HepG2 (cell line): ENCODE data around the gene KDM8. TPM values are rescaled to one million over a fixed set of nuclear protein-coding genes. Genes with fewer than 3 reads are reported as not detected.

Source experiments
- IRX3 ChIP-seq: sonication (generic); formaldehyde crosslinking; IDR thresholded peaks from 2 replicates; pipeline ENCODE4 v1.8.1; 2023; ENCODE audit warnings: mild to moderate bottlenecking, low read depth, missing genetic modification reagents, borderline replicate concordance
- PHB2 ChIP-seq: fragments of 450-650 bp; IDR thresholded peaks from 2 replicates; pipeline ENCODE4 v1.6.1; 2018; ENCODE audit not compliant: partially characterized antibody
- THAP11 ChIP-seq: IDR thresholded peaks from 2 replicates; pipeline ENCODE4 v1.6.1; 2016; ENCODE audit warnings: missing biosample characterization, missing genetic modification reagents
- ZNF253 ChIP-seq: sonication (generic); formaldehyde crosslinking; IDR thresholded peaks from 2 replicates; pipeline ENCODE4 v1.8.0; 2022; ENCODE audit warnings: mild to moderate bottlenecking, missing genetic modification reagents, borderline replicate concordance
- ZNF713 ChIP-seq: sonication (generic); formaldehyde crosslinking; IDR thresholded peaks from 2 replicates; pipeline ENCODE4 v1.4.0; 2020; ENCODE audit warnings: mild to moderate bottlenecking, missing genetic modification reagents
- polyA plus RNA-seq, 8 experiments: library from polyadenylated mRNA; depleted of rRNA in 3 of 8; stranded (reverse) in 7 of 8; unstranded in 1 of 8; fragments of >200 nt; fragmentation: Illumina TruSeq in 4 of 8; extraction: Trizol in 4 of 8; gene quantifications; 2 replicates each; pipeline versions ENCODE4 v1.2.1 to v1.2.3, GENCODE V29; 2011 to 2016; ENCODE audit warnings: low read depth in 4 of 8, missing spikeins in 1 of 8, mixed read lengths in 1 of 8; ENCODE audit not compliant: insufficient read depth in 1 of 8
- total RNA-seq, 5 experiments: library from RNA; depleted of rRNA; stranded (reverse); fragments of >200 nt; fragmentation: Illumina TruSeq; extraction: Trizol; gene quantifications; 2 replicates each; pipeline ENCODE4 v1.2.3, GENCODE V29; 2016; ENCODE audit warnings: low read depth in 1 of 5
- TF ChIP-seq, protein P1 (sequence below): IDR thresholded peaks from 2 replicates; pipeline ENCODE4 v1.6.1; 2018; ENCODE audit warnings: missing genetic modification reagents
- TF ChIP-seq, protein P2 (sequence below): sonication (generic); formaldehyde crosslinking; IDR thresholded peaks from 2 replicates; pipeline ENCODE4 v1.4.0; 2020; ENCODE audit warnings: low read depth, missing genetic modification reagents
- TF ChIP-seq, protein P3 (sequence below): sonication (generic); formaldehyde crosslinking; IDR thresholded peaks from 2 replicates; pipeline ENCODE4 v1.4.0; 2020; ENCODE audit warnings: missing genetic modification reagents
- TF ChIP-seq, protein P4 (sequence below): sonication (generic); formaldehyde crosslinking; IDR thresholded peaks from 2 replicates; pipeline ENCODE4 v1.4.0; 2020; ENCODE audit warnings: low read depth, mild to moderate bottlenecking, missing genetic modification reagents
- TF ChIP-seq, protein P5 (sequence below): sonication (generic); formaldehyde crosslinking; IDR thresholded peaks from 2 replicates; pipeline ENCODE4 v1.4.0; 2020; ENCODE audit warnings: mild to moderate bottlenecking, missing genetic modification reagents
- TF ChIP-seq, protein P6 (sequence below): fragments of 450-650 bp; IDR thresholded peaks from 2 replicates; pipeline ENCODE4 v1.6.1; 2017; ENCODE audit warnings: mild to moderate bottlenecking
- TF ChIP-seq, protein P7 (sequence below): sonication (generic); formaldehyde crosslinking; IDR thresholded peaks from 2 replicates; pipeline ENCODE4 v1.5.0; 2020; ENCODE audit warnings: missing genetic modification reagents

Gene KDM8
- total and polyA plus RNA-seq, 2 of the 13 experiments (the other 11 are each of a cell fraction or from before 2014, with no cell fraction given) = 3.3 to 8.6 TPM

DNA sequence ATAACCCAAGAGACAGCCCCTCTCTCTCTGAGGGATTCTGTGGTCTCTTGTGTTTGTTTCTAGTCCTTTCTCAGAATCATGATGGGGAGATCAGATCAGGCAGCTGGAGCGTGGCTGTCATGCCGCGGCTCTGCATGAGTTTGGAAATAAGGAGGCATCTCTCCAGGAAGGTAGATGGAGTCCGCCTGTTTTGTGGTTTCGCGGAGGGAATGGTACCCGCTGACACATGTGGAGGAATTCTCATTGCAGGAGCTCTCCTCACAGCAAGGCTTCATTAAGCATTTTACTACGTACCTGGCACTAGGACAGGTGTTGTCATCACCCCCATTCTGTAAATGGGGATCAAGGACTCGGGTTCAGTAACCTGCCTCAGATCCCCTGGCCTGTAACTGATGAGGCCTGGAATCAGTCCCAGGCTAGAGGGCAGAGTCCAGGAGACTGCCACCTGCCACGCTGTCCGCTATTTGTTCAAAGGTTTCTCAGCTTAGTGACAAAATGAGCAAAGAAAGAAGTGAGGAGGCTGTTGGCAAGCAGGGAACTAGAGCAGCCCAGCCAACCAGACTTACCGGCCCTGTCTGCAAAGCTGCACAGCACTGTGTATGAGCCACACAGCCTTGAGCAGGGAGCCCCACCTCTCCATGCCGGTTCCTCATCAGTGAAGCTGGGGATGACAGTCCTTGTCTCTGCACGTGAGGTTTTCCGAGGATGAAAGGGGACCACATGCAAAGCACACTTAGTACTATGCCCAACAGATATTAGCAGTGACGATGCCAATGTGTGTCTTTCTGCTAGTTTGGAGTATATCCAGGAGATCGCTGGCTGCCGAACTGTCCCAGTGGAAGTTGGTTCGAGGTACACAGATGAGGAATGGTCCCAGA lies 11.0 kb downstream of the KDM8 start (continued):
- TF ChIP-seq, protein P1, sequence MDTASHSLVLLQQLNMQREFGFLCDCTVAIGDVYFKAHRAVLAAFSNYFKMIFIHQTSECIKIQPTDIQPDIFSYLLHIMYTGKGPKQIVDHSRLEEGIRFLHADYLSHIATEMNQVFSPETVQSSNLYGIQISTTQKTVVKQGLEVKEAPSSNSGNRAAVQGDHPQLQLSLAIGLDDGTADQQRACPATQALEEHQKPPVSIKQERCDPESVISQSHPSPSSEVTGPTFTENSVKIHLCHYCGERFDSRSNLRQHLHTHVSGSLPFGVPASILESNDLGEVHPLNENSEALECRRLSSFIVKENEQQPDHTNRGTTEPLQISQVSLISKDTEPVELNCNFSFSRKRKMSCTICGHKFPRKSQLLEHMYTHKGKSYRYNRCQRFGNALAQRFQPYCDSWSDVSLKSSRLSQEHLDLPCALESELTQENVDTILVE (CRISPR knock-in tag) = no peak
- TF ChIP-seq, protein P2, sequence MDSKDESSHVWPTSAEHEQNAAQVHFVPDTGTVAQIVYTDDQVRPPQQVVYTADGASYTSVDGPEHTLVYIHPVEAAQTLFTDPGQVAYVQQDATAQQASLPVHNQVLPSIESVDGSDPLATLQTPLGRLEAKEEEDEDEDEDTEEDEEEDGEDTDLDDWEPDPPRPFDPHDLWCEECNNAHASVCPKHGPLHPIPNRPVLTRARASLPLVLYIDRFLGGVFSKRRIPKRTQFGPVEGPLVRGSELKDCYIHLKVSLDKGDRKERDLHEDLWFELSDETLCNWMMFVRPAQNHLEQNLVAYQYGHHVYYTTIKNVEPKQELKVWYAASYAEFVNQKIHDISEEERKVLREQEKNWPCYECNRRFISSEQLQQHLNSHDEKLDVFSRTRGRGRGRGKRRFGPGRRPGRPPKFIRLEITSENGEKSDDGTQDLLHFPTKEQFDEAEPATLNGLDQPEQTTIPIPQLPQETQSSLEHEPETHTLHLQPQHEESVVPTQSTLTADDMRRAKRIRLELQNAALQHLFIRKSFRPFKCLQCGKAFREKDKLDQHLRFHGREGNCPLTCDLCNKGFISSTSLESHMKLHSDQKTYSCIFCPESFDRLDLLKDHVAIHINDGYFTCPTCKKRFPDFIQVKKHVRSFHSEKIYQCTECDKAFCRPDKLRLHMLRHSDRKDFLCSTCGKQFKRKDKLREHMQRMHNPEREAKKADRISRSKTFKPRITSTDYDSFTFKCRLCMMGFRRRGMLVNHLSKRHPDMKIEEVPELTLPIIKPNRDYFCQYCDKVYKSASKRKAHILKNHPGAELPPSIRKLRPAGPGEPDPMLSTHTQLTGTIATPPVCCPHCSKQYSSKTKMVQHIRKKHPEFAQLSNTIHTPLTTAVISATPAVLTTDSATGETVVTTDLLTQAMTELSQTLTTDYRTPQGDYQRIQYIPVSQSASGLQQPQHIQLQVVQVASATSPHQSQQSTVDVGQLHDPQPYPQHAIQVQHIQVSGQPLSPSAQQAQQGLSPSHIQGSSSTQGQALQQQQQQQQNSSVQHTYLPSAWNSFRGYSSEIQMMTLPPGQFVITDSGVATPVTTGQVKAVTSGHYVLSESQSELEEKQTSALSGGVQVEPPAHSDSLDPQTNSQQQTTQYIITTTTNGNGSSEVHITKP (CRISPR knock-in tag) = no peak
- TF ChIP-seq, protein P3, sequence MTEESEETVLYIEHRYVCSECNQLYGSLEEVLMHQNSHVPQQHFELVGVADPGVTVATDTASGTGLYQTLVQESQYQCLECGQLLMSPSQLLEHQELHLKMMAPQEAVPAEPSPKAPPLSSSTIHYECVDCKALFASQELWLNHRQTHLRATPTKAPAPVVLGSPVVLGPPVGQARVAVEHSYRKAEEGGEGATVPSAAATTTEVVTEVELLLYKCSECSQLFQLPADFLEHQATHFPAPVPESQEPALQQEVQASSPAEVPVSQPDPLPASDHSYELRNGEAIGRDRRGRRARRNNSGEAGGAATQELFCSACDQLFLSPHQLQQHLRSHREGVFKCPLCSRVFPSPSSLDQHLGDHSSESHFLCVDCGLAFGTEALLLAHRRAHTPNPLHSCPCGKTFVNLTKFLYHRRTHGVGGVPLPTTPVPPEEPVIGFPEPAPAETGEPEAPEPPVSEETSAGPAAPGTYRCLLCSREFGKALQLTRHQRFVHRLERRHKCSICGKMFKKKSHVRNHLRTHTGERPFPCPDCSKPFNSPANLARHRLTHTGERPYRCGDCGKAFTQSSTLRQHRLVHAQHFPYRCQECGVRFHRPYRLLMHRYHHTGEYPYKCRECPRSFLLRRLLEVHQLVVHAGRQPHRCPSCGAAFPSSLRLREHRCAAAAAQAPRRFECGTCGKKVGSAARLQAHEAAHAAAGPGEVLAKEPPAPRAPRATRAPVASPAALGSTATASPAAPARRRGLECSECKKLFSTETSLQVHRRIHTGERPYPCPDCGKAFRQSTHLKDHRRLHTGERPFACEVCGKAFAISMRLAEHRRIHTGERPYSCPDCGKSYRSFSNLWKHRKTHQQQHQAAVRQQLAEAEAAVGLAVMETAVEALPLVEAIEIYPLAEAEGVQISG (CRISPR knock-in tag) = no peak
- TF ChIP-seq, protein P4, sequence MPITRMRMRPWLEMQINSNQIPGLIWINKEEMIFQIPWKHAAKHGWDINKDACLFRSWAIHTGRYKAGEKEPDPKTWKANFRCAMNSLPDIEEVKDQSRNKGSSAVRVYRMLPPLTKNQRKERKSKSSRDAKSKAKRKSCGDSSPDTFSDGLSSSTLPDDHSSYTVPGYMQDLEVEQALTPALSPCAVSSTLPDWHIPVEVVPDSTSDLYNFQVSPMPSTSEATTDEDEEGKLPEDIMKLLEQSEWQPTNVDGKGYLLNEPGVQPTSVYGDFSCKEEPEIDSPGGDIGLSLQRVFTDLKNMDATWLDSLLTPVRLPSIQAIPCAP (CRISPR knock-in tag) = no peak
- TF ChIP-seq, protein P5, sequence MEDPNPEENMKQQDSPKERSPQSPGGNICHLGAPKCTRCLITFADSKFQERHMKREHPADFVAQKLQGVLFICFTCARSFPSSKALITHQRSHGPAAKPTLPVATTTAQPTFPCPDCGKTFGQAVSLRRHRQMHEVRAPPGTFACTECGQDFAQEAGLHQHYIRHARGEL (CRISPR knock-in tag) = no peak
- TF ChIP-seq, protein P6, sequence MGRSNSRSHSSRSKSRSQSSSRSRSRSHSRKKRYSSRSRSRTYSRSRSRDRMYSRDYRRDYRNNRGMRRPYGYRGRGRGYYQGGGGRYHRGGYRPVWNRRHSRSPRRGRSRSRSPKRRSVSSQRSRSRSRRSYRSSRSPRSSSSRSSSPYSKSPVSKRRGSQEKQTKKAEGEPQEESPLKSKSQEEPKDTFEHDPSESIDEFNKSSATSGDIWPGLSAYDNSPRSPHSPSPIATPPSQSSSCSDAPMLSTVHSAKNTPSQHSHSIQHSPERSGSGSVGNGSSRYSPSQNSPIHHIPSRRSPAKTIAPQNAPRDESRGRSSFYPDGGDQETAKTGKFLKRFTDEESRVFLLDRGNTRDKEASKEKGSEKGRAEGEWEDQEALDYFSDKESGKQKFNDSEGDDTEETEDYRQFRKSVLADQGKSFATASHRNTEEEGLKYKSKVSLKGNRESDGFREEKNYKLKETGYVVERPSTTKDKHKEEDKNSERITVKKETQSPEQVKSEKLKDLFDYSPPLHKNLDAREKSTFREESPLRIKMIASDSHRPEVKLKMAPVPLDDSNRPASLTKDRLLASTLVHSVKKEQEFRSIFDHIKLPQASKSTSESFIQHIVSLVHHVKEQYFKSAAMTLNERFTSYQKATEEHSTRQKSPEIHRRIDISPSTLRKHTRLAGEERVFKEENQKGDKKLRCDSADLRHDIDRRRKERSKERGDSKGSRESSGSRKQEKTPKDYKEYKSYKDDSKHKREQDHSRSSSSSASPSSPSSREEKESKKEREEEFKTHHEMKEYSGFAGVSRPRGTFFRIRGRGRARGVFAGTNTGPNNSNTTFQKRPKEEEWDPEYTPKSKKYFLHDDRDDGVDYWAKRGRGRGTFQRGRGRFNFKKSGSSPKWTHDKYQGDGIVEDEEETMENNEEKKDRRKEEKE = no peak
- TF ChIP-seq, protein P7, sequence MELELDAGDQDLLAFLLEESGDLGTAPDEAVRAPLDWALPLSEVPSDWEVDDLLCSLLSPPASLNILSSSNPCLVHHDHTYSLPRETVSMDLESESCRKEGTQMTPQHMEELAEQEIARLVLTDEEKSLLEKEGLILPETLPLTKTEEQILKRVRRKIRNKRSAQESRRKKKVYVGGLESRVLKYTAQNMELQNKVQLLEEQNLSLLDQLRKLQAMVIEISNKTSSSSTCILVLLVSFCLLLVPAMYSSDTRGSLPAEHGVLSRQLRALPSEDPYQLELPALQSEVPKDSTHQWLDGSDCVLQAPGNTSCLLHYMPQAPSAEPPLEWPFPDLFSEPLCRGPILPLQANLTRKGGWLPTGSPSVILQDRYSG = no peak
- TF ChIP-seq PHB2 = no peak
- TF ChIP-seq ZNF713 (CRISPR knock-in tag) = no peak
- no peak for TF ChIP-seq IRX3 (CRISPR knock-in tag)
- no peak for TF ChIP-seq THAP11 (CRISPR knock-in tag)
- no peak for TF ChIP-seq ZNF253 (CRISPR knock-in tag)
